Rectal smooth muscle tissue (tissue), 1 donor: ENCODE results near the gene POLR2M.

Experiments
- H3K27ac ChIP-seq: one replicate; pipeline ENCODE4 v1.7.0; 2013; ENCODE audit warnings: low read depth, low read length, inconsistent platforms
- H3K27me3 ChIP-seq: one replicate; pipeline ENCODE4 v1.7.0; 2013; ENCODE audit warnings: low read length; ENCODE audit not compliant: control insufficient read depth, insufficient read depth
- H3K36me3 ChIP-seq: one replicate; pipeline ENCODE4 v1.7.0; 2013; ENCODE audit warnings: low read length; ENCODE audit not compliant: control insufficient read depth, insufficient read depth
- H3K4me1 ChIP-seq: one replicate; pipeline ENCODE4 v1.7.0; 2013; ENCODE audit warnings: low read length; ENCODE audit not compliant: control insufficient read depth, insufficient read depth
- H3K4me3 ChIP-seq: one replicate; pipeline ENCODE4 v1.7.0; 2013; ENCODE audit warnings: low read length
- H3K9ac ChIP-seq: one replicate; pipeline ENCODE4 v1.7.0; 2013; ENCODE audit warnings: low read length

The POLR2M gene

DNA sequence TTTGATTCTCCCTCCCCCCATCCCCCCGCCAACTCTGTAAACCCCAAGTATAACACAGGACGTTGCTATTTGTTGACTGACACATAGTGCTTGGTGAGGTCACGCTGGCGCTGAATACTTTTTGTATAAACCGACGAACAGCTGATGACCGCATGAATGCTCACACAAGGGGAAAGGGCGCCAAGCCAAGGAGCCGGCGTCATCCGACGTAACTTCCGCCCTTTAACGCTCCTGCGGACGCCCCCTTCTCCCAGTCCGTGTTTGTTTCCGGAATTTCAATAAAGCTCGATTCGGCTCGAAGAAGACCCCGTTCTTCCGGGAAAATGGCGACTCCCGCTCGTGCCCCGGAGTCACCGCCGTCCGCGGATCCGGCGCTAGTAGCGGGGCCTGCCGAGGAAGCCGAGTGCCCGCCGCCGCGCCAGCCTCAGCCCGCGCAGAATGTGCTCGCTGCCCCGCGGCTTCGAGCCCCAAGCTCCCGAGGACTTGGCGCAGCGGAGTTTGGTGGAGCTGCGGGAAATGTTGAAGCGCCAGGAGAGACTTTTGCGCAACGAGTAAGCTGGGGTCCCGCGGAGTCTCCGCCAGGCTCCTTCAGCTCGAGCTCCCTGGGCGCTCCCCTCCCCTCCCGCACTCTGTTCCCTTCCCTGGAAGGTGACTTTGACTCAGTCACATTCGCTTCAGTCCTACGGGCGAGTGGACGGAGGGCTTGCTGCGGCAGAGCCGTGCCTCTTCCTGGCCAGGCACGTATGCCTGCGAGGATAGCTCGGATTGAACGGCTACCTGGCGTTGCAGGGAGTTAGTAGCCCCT is at the start of gene POLR2M:
Gene POLR2M (plus strand): TSS at position 310 of the 805 bp plus-strand sequence. CDS start 129 bp downstream, at position 439.
- H3K9ac ChIP-seq, result peak within 1 kb of the TSS; percentile 95
- H3K36me3 ChIP-seq, result peaks cover 6% of the 10 kb centered on the region
- peaks cover 9% of the 10 kb centered on the region for H3K4me1 ChIP-seq
- H3K4me3 ChIP-seq, result peak within 1 kb of the TSS; percentile 89
- H3K27ac ChIP-seq, result peak within 1 kb of the TSS; percentile 78
- H3K27me3 ChIP-seq, result no peaks in the 10 kb centered on the region

GRCh38 chr15:57657619-57658018 is 48.9 kb upstream of the POLR2M start:
- Histone ChIP-seq H3K4me1 (no peaks in the 10 kb centered on the region), H3K27me3 (no peaks in the 10 kb centered on the region), H3K4me3 (no peak overlapping the region), H3K27ac (no peak overlapping the region), H3K36me3 (no peaks in the 10 kb centered on the region), H3K9ac (no peak overlapping the region)

GRCh38 chr15:57662091-57662744 is 44.3 kb upstream of the POLR2M start:
- Histone ChIP-seq H3K27me3 (no peaks in the 10 kb centered on the region), H3K9ac (no peak overlapping the region), H3K27ac (no peak overlapping the region), H3K36me3 (no peaks in the 10 kb centered on the region), H3K4me3 (no peak overlapping the region), H3K4me1 (no peaks in the 10 kb centered on the region)

GRCh38 chr15:57662802-57663201 is 43.7 kb upstream of the POLR2M start:
- no peaks in the 10 kb centered on the region for H3K27me3 ChIP-seq

GRCh38 chr15:57663262-57663661 is 43.3 kb upstream of the POLR2M start:
- H3K27ac ChIP-seq, result no peak overlapping the region
- H3K27me3 ChIP-seq, result no peaks in the 10 kb centered on the region
- no peak overlapping the region for H3K4me3 ChIP-seq
- H3K36me3 ChIP-seq, result no peaks in the 10 kb centered on the region
- no peak overlapping the region for H3K9ac ChIP-seq
- peaks cover 4% of the 10 kb centered on the region for H3K4me1 ChIP-seq

More at GRCh38 chr15:57662802-57663201, 43.7 kb upstream of the POLR2M start:
- H3K36me3 ChIP-seq, result no peaks in the 10 kb centered on the region
- peaks cover 4% of the 10 kb centered on the region for H3K4me1 ChIP-seq
- H3K27ac ChIP-seq, result no peak overlapping the region
- H3K9ac ChIP-seq, result no peak overlapping the region
- H3K4me3 ChIP-seq, result no peak overlapping the region

DNA sequence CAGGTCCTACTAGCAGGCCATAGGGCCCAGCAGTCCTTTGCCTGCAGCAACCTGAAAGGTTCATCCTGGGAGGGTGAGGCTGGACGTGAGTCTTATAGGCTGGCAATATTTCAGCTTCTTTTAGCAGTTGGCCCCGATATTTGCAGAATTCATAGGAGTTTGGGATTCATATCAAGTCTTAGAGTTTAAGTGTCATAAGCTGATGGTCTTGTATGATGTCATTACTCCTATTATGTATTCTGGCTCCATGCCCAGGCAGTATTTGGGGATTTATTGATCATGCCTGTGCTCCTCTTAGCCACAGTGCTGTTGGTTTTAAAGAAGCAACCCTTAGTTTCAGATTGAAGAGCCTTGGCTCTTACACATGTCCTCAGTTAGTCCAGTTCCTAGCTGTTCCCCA is 41.3 kb upstream of the POLR2M start:
- Histone ChIP-seq H3K27ac (no peak overlapping the region), H3K36me3 (no peaks in the 10 kb centered on the region), H3K9ac (no peak overlapping the region), H3K4me1 (peaks cover 4% of the 10 kb centered on the region), H3K4me3 (no peak overlapping the region), H3K27me3 (no peaks in the 10 kb centered on the region)

GRCh38 chr15:57665939-57666338 is 40.6 kb upstream of the POLR2M start:
- no peak overlapping the region for H3K27ac ChIP-seq
- H3K4me1 ChIP-seq, result peaks cover 4% of the 10 kb centered on the region
- H3K27me3 ChIP-seq, result no peaks in the 10 kb centered on the region
- no peak overlapping the region for H3K4me3 ChIP-seq
- no peaks in the 10 kb centered on the region for H3K36me3 ChIP-seq
- H3K9ac ChIP-seq, result no peak overlapping the region

DNA sequence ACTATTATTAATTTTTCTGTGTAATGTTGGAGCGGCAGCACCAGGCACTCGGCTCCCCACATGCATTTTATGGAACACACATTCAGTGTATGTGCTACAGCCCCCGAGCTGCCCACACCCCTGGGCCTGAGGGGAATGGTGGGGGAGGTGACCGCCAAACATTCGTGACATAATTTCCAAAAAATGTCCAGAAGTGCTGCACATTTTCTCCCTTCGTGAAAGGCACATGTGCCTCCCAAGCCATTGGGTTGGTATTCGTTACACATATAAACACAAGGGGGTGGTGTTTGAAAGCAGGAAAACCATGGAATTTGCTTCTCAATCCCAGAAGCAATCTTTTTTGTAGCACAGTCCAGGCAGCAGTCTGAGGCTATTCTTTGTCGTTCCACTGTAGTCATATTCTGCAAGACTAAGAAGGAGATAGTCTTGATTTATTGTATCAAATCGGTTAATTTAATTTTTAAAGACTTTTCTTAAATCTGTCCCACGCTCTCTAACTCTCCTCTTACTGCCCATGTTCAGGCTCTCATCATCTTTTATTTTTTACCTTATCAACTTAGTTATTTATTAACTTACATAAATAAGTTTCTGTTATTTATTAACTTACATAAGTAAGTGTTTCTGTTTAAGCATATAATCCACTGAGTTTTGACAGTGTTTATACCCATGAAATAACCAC is 39.2 kb upstream of the POLR2M start:
- Histone ChIP-seq H3K27me3 (no peaks in the 10 kb centered on the region), H3K27ac (no peak overlapping the region), H3K9ac (no peak overlapping the region), H3K36me3 (no peaks in the 10 kb centered on the region), H3K4me3 (no peak overlapping the region), H3K4me1 (peaks cover 4% of the 10 kb centered on the region)

DNA sequence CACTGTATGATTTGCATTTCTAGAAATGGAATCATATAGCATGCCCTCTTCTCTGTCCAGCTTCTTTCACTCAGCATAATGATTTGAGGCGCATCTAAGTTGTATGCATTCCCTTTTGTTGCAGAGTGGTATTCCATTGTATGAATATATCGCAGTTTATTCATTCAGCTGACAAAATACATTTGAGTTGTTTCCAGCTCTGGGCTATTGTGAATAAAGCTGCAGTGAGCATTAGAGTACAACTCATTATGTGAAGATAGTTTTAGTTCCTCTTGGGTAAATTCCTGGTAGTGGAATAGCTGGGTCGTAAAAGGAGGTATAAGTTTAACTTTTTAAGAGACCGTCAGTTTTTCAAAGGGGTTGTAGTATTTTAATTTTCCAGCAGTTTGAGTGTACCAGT is 38.5 kb upstream of the POLR2M start:
- no peak overlapping the region for H3K9ac ChIP-seq

DNA sequence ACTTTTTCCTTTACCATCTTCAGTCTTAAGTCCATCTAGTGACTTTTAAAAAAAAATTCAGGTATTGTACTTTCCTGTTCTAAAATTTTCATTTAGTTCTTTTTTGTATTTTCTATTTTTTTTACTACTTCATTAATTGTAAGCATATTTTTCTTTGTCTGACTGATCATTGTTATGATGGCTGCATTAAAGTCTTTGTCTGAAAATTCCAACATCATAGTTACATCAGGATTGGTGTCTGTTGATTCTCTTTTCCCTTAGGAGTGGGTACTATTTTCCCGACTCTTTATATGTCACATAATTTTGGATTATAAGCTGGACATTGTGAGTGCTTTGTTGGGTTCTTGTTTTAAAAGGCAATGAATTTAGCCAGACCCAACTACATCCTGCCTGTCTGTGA is 34.9 kb upstream of the POLR2M start:
- H3K27ac ChIP-seq, result no peak overlapping the region
- no peaks in the 10 kb centered on the region for H3K27me3 ChIP-seq

More for the DNA sequence above, 38.5 kb upstream of the POLR2M start:
- H3K27me3 ChIP-seq, result no peaks in the 10 kb centered on the region
- H3K36me3 ChIP-seq, result no peaks in the 10 kb centered on the region
- peaks cover 4% of the 10 kb centered on the region for H3K4me1 ChIP-seq
- no peak overlapping the region for H3K27ac ChIP-seq
- H3K4me3 ChIP-seq, result no peak overlapping the region

GRCh38 chr15:57675481-57676181 is 30.9 kb upstream of the POLR2M start:
- no peak overlapping the region for H3K27ac ChIP-seq
- H3K27me3 ChIP-seq, result no peaks in the 10 kb centered on the region
- H3K36me3 ChIP-seq, result no peaks in the 10 kb centered on the region

More for the DNA sequence above, 34.9 kb upstream of the POLR2M start:
- Histone ChIP-seq H3K4me1 (peaks cover 4% of the 10 kb centered on the region), H3K36me3 (no peaks in the 10 kb centered on the region), H3K4me3 (no peak overlapping the region), H3K9ac (no peak overlapping the region)

GRCh38 chr15:57676585-57676984 is 29.9 kb upstream of the POLR2M start:
- H3K4me1 ChIP-seq, result no peaks in the 10 kb centered on the region
- H3K36me3 ChIP-seq, result no peaks in the 10 kb centered on the region
- no peak overlapping the region for H3K9ac ChIP-seq
- H3K27ac ChIP-seq, result no peak overlapping the region
- H3K27me3 ChIP-seq, result no peaks in the 10 kb centered on the region
- no peak overlapping the region for H3K4me3 ChIP-seq

More at GRCh38 chr15:57675481-57676181, 30.9 kb upstream of the POLR2M start:
- no peak overlapping the region for H3K4me3 ChIP-seq
- H3K4me1 ChIP-seq, result no peaks in the 10 kb centered on the region
- no peak overlapping the region for H3K9ac ChIP-seq
